ENCODE measurements around the gene PLEKHA7. TPM values are rescaled to one million over a fixed set of nuclear protein-coding genes. Genes with fewer than 3 reads are reported as not detected.
A peak's percentile ranks its signal among the peaks of the same experiment; 100 is the strongest.

PLEKHA7 gene
- total RNA-seq, 1 donor from 2014 or later, result 18.2 TPM

GRCh38 chr11:16840951-16841350, 173.3 kb downstream of the PLEKHA7 start:
- Mint-ChIP-seq H3K27me3 (ENCODE audit: low read depth) (no peaks in the 10 kb centered on the region), H3K4me1 (no peaks in the 10 kb centered on the region), H3K4me3 (no peak overlapping the region), H3K9me3 (peaks cover 4% of the 10 kb centered on the region), H3K36me3 (ENCODE audit: low read depth) (peaks cover 8% of the 10 kb centered on the region), H3K27ac (ENCODE audit: unreplicated experiment) (peak overlapping the region; percentile 50)
- no peak for DNase-seq (ENCODE audit: low read depth, low spot score)
- TF ChIP-seq CTCF (conservative IDR thresholded peaks at IDR 0.05), result no peak

- Mint-ChIP-seq H3K36me3 (ENCODE audit: low read depth) (peaks cover 8% of the 10 kb centered on the region), H3K27me3 (ENCODE audit: low read depth) (no peaks in the 10 kb centered on the region), H3K4me1 (no peaks in the 10 kb centered on the region), H3K4me3 (no peak overlapping the region), H3K27ac (ENCODE audit: unreplicated experiment) (no peak overlapping the region), H3K9me3 (peaks cover 4% of the 10 kb centered on the region)
- TF ChIP-seq CTCF (conservative IDR thresholded peaks at IDR 0.05), result no peak
- no peak for DNase-seq (ENCODE audit: low read depth, low spot score)
These were observed 174.4 kb downstream of the PLEKHA7 start for GRCh38 chr11:16839821-16840220.

GRCh38 chr11:16834384-16834783, 179.8 kb downstream of the PLEKHA7 start:
- Mint-ChIP-seq H3K27ac (ENCODE audit: unreplicated experiment) (no peak overlapping the region), H3K36me3 (ENCODE audit: low read depth) (no peaks in the 10 kb centered on the region), H3K4me3 (no peak overlapping the region), H3K4me1 (peaks cover 7% of the 10 kb centered on the region), H3K27me3 (ENCODE audit: low read depth) (no peaks in the 10 kb centered on the region), H3K9me3 (no peaks in the 10 kb centered on the region)
- DNase-seq (ENCODE audit: low read depth, low spot score), result no peak
- no peak for TF ChIP-seq CTCF (conservative IDR thresholded peaks at IDR 0.05)

GRCh38 chr11:16833026-16833425, 181.2 kb downstream of the PLEKHA7 start:
- Mint-ChIP-seq H3K4me1 (peaks cover 13% of the 10 kb centered on the region), H3K27me3 (ENCODE audit: low read depth) (no peaks in the 10 kb centered on the region), H3K27ac (ENCODE audit: unreplicated experiment) (no peak overlapping the region), H3K4me3 (no peak overlapping the region), H3K9me3 (no peaks in the 10 kb centered on the region), H3K36me3 (ENCODE audit: low read depth) (no peaks in the 10 kb centered on the region)
- no peak for DNase-seq (ENCODE audit: low read depth, low spot score)
- no peak for TF ChIP-seq CTCF (conservative IDR thresholded peaks at IDR 0.05)

- Mint-ChIP-seq H3K36me3 (ENCODE audit: low read depth) (no peaks in the 10 kb centered on the region), H3K4me1 (peaks cover 13% of the 10 kb centered on the region), H3K27me3 (ENCODE audit: low read depth) (no peaks in the 10 kb centered on the region), H3K9me3 (no peaks in the 10 kb centered on the region), H3K27ac (ENCODE audit: unreplicated experiment) (no peak overlapping the region), H3K4me3 (no peak overlapping the region)
- no peak for TF ChIP-seq CTCF (conservative IDR thresholded peaks at IDR 0.05)
- no peak for DNase-seq (ENCODE audit: low read depth, low spot score)
These were observed 182.0 kb downstream of the PLEKHA7 start for GRCh38 chr11:16832193-16832539.
